HepG2 (cell line): ENCODE measurements around the gene VSIG2. TPM values are rescaled to one million over a fixed set of nuclear protein-coding genes. Genes with fewer than 3 reads are reported as not detected.

ENCODE experiments used
- ATAC-seq: fragments of 200-7000 bp; cut with Tn5 transposase; 3 replicates; pipeline ENCODE4 v1.9.1; 2020; ENCODE audit warnings: mild to moderate bottlenecking, moderate library complexity
- BruUV-seq: library from RNA; stranded (reverse); fragments of 400-500 nt; replicated peaks from 2 replicates; lab custom pipeline; 2021; lab: Mats Ljungman, UMichigan
- CTCF ChIA-PET: fragments of 300-600 bp; formaldehyde crosslinking; extraction: SDS; loops from one replicate; lab custom pipeline; 2021; ENCODE audit warnings: low total read pairs, inconsistent platforms, low intra/inter-chr PET ratio; lab: Yijun Ruan, JAX
- POLR2A ChIA-PET: fragments of 350-600 bp; sonication (Branson Sonifier 250); formaldehyde crosslinking; loops from one replicate; lab custom pipeline; 2020; ENCODE audit warnings: antibody characterized with exemption, inconsistent platforms; lab: Yijun Ruan, JAX
- DNase-seq: peaks from one replicate; pipeline ENCODE4 v3.0.0-alpha.2; 2015; ENCODE audit warnings: low spot score
- FAIRE-seq: peaks from 3 replicates; lab custom pipeline; 2011; peaks lifted over from hg19 to GRCh38; lab: Jason Lieb, UNC
- H2AFZ ChIP-seq: one replicate; pipeline ENCODE4 v1.6.1; 2011; ENCODE audit warnings: low read length, inconsistent platforms
- H3K27ac ChIP-seq: fragments of 300-600 bp; 3 replicates; pipeline ENCODE4 v1.8.0; 2011; ENCODE audit warnings: mixed run types, mild to moderate bottlenecking, mixed read lengths, low read length, inconsistent platforms; ENCODE audit not compliant: insufficient read depth; ENCODE audit errors: extremely low read length
- H3K27me3 ChIP-seq, 2 experiments: fragments of 200-600 bp in 1 of 2; 2 replicates in 1 of 2; 3 replicates in 1 of 2; pipeline versions ENCODE4 v1.6.0 to v1.8.0; 2011; ENCODE audit warnings: low read length in 2 of 2, mild to moderate bottlenecking in 2 of 2, moderate library complexity in 2 of 2, inconsistent platforms in 1 of 2; ENCODE audit not compliant: insufficient read depth in 2 of 2, control insufficient read depth in 1 of 2
- H3K36me3 ChIP-seq, 2 experiments: fragments of 200-600 bp in 1 of 2; replicated peaks in 1 of 2; 2 replicates in 1 of 2; 3 replicates in 1 of 2; pipeline versions ENCODE4 v1.5.1 to v1.8.0; 2011; ENCODE audit warnings: low read length in 2 of 2, inconsistent platforms in 1 of 2; ENCODE audit not compliant: insufficient read depth in 2 of 2, control insufficient read depth in 1 of 2
- H3K4me1 ChIP-seq: 2 replicates; pipeline ENCODE4 v1.5.1; 2012; ENCODE audit warnings: low read length, inconsistent platforms; ENCODE audit not compliant: insufficient read depth
- H3K4me2 ChIP-seq: 2 replicates; pipeline ENCODE4 v1.6.0; 2011; ENCODE audit warnings: low read depth, low read length, inconsistent platforms
- H3K4me3 ChIP-seq, 3 experiments: fragments of 200-600 bp in 1 of 3; sonication (generic), shearing (Covaris generic) in 1 of 3; replicated peaks in 1 of 3; 2 replicates each; pipeline ENCODE4 v1.5.1; 2011 to 2016; ENCODE audit warnings: low read length in 3 of 3, inconsistent platforms in 2 of 3, low read depth in 2 of 3, mild to moderate bottlenecking in 2 of 3, control low read depth in 1 of 3, mixed read lengths in 1 of 3; ENCODE audit not compliant: insufficient read depth in 1 of 3
- H3K79me2 ChIP-seq: one replicate; pipeline ENCODE4 v1.6.1; 2011; ENCODE audit warnings: low read length, inconsistent platforms; ENCODE audit not compliant: insufficient read depth
- H3K9ac ChIP-seq: 2 replicates; pipeline ENCODE4 v1.6.0; 2011; ENCODE audit warnings: mild to moderate bottlenecking, low read depth, low read length, inconsistent platforms; ENCODE audit not compliant: insufficient read depth
- H3K9me3 ChIP-seq: 2 replicates; pipeline ENCODE4 v1.5.1; 2012; ENCODE audit warnings: mild to moderate bottlenecking, low read length
- H4K20me1 ChIP-seq: 2 replicates; pipeline ENCODE4 v1.6.0; 2011; ENCODE audit warnings: inconsistent platforms, mild to moderate bottlenecking, low read length, moderate library complexity; ENCODE audit not compliant: insufficient read depth
- ATF7 ChIP-seq, 2 experiments: fragments of 450-650 bp in 1 of 2; sonication (generic) in 1 of 2; formaldehyde crosslinking in 1 of 2; IDR thresholded peaks; 2 replicates each; pipeline versions ENCODE4 v1.4.0 to v1.6.1; 2016 to 2020; ENCODE audit warnings: antibody characterized with exemption in 1 of 2, mild to moderate bottlenecking in 1 of 2, missing genetic modification reagents in 1 of 2
- ATF7-NPFF ChIP-seq: sonication (generic); formaldehyde crosslinking; IDR thresholded peaks from 2 replicates; pipeline ENCODE4 v1.8.1; 2023; ENCODE audit warnings: mild to moderate bottlenecking, low read depth, missing genetic modification reagents, moderate library complexity
- SALL2 ChIP-seq: sonication (generic); formaldehyde crosslinking; IDR thresholded peaks from 2 replicates; pipeline ENCODE4 v1.8.1; 2023; ENCODE audit warnings: mild to moderate bottlenecking, missing genetic modification reagents, inconsistent platforms
- ZNF644 ChIP-seq: IDR thresholded peaks from 2 replicates; pipeline ENCODE4 v1.6.1; 2016; ENCODE audit warnings: low read depth
- WGBS: methylation state at CpG from one replicate; pipeline ENCODE4 v1.1.6; 2017; ENCODE audit warnings: low lambda C conversion rate; 5-methylcytosine and 5-hydroxymethylcytosine counted together
- in situ Hi-C: cut with HindIII; loops from 2 replicates; pipeline ENCODE4 v1.10.0; 2017; ENCODE audit warnings: low pct_unique_long_range_greater_than_20kb; ENCODE audit not compliant: extremely low pct_ligation_motif_present
- intact Hi-C: fragments of 100-400 bp; cut with micrococcal nuclease; formaldehyde crosslinking; loops from one replicate; pipeline ENCODE4 v1.10.0; 2022; ENCODE audit not compliant: unreplicated experiment
- polyA plus RNA-seq, 8 experiments: library from polyadenylated mRNA; depleted of rRNA in 3 of 8; stranded (reverse) in 7 of 8; unstranded in 1 of 8; fragments of >200 nt; fragmentation: Illumina TruSeq in 4 of 8; extraction: Trizol in 4 of 8; gene quantifications; 2 replicates each; pipeline versions ENCODE4 v1.2.1 to v1.2.3, GENCODE V29; 2011 to 2016; ENCODE audit warnings: low read depth in 4 of 8, missing spikeins in 1 of 8, mixed read lengths in 1 of 8; ENCODE audit not compliant: insufficient read depth in 1 of 8
- total RNA-seq, 5 experiments: library from RNA; depleted of rRNA; stranded (reverse); fragments of >200 nt; fragmentation: Illumina TruSeq; extraction: Trizol; gene quantifications; 2 replicates each; pipeline ENCODE4 v1.2.3, GENCODE V29; 2016; ENCODE audit warnings: low read depth in 1 of 5
- TF ChIP-seq, protein P1 (sequence below): sonication (generic); formaldehyde crosslinking; IDR thresholded peaks from 2 replicates; pipeline ENCODE4; 2020; ENCODE audit warnings: missing genetic modification reagents, mild to moderate bottlenecking, borderline replicate concordance
- TF ChIP-seq, protein P2 (sequence below): sonication (generic); formaldehyde crosslinking; IDR thresholded peaks from 2 replicates; pipeline ENCODE4 v1.4.0; 2020; ENCODE audit warnings: missing genetic modification reagents, borderline replicate concordance
- TF ChIP-seq, protein P3 (sequence below): sonication (generic); formaldehyde crosslinking; IDR thresholded peaks from 2 replicates; pipeline ENCODE4 v1.4.0; 2020; ENCODE audit warnings: missing genetic modification reagents, borderline replicate concordance
- TF ChIP-seq, protein P4 (sequence below): sonication (generic); formaldehyde crosslinking; IDR thresholded peaks from 2 replicates; pipeline ENCODE4 v1.4.0; 2020; ENCODE audit warnings: missing genetic modification reagents
- TF ChIP-seq, protein P5 (sequence below): sonication (generic); formaldehyde crosslinking; IDR thresholded peaks from 2 replicates; pipeline ENCODE4 v1.8.0; 2022; ENCODE audit warnings: mild to moderate bottlenecking, missing genetic modification reagents

VSIG2 gene
- total and polyA plus RNA-seq, 2 of the 13 experiments (the other 11 are each of a cell fraction or from before 2014, with no cell fraction given) = 0.80 to 2.7 TPM

DNA sequence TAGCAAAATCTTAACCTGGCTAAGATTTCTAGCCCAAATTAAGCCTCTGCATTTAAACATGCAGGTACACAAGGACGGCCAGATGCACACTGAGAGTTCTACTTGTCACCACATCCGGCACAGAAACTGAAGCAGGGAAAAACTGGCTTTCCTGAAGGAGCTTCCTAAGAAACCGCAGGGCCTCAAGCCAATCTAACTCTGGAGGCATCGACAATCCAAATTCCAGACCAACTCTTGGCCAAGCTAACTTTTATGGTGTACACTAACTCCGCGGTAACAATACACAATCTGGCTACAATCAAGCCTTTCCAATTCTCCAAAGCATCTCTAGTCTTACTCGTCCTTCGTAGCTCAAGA is 46.9 kb upstream of the VSIG2 start:
- Histone ChIP-seq H3K4me1 (peaks cover 46% of the 10 kb centered on the region), H3K79me2 (peaks cover 60% of the 10 kb centered on the region), H3K27ac (peak overlapping the region; percentile 88), H3K27me3 (no peaks in the 10 kb centered on the region; a peak in 1 of 5 replicates), H4K20me1 (peaks cover 25% of the 10 kb centered on the region), H3K9ac (peak overlapping the region; percentile 88), H3K4me2 (peak overlapping the region; percentile 97), H3K9me3 (no peaks in the 10 kb centered on the region), H3K4me3 (peak overlapping the region; percentile 94 to 96 (median 96)), H3K36me3 (no peaks in the 10 kb centered on the region), H2AFZ (no peak overlapping the region)
- ATAC-seq = no peak; the same call in 2 of the 3 replicates
- in situ Hi-C loops (no loop called here), intact Hi-C loops (loop anchor here (10.0 kb wide), 1 partner anchor 54 kb away; no protein-coding TSS in a partner anchor)
- CTCF ChIA-PET = no interaction called here
- POLR2A ChIA-PET = interaction anchor here (0.8 to 2.0 kb wide), 6 partner anchors 14 to 177 kb away, joined by 3 to 7 read pairs (median 4); partner anchors contain the start of gene TBRG1
- 1% methylated on average over 8 of the region's 8 CpGs for WGBS
- no peak for FAIRE-seq
- no peak for DNase-seq
- BruUV-seq = no TSS peak
- TF ChIP-seq, protein P1, sequence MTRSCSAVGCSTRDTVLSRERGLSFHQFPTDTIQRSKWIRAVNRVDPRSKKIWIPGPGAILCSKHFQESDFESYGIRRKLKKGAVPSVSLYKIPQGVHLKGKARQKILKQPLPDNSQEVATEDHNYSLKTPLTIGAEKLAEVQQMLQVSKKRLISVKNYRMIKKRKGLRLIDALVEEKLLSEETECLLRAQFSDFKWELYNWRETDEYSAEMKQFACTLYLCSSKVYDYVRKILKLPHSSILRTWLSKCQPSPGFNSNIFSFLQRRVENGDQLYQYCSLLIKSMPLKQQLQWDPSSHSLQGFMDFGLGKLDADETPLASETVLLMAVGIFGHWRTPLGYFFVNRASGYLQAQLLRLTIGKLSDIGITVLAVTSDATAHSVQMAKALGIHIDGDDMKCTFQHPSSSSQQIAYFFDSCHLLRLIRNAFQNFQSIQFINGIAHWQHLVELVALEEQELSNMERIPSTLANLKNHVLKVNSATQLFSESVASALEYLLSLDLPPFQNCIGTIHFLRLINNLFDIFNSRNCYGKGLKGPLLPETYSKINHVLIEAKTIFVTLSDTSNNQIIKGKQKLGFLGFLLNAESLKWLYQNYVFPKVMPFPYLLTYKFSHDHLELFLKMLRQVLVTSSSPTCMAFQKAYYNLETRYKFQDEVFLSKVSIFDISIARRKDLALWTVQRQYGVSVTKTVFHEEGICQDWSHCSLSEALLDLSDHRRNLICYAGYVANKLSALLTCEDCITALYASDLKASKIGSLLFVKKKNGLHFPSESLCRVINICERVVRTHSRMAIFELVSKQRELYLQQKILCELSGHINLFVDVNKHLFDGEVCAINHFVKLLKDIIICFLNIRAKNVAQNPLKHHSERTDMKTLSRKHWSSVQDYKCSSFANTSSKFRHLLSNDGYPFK = no peak
- no peak for TF ChIP-seq ATF7 (IDR thresholded peaks at IDR 0.05)
- TF ChIP-seq ATF7 (CRISPR knock-in tag; IDR thresholded peaks at IDR 0.05) = no peak
- no peak for TF ChIP-seq ZNF644 (CRISPR knock-in tag)
- no peak for TF ChIP-seq ATF7-NPFF
- TF ChIP-seq, protein P2, sequence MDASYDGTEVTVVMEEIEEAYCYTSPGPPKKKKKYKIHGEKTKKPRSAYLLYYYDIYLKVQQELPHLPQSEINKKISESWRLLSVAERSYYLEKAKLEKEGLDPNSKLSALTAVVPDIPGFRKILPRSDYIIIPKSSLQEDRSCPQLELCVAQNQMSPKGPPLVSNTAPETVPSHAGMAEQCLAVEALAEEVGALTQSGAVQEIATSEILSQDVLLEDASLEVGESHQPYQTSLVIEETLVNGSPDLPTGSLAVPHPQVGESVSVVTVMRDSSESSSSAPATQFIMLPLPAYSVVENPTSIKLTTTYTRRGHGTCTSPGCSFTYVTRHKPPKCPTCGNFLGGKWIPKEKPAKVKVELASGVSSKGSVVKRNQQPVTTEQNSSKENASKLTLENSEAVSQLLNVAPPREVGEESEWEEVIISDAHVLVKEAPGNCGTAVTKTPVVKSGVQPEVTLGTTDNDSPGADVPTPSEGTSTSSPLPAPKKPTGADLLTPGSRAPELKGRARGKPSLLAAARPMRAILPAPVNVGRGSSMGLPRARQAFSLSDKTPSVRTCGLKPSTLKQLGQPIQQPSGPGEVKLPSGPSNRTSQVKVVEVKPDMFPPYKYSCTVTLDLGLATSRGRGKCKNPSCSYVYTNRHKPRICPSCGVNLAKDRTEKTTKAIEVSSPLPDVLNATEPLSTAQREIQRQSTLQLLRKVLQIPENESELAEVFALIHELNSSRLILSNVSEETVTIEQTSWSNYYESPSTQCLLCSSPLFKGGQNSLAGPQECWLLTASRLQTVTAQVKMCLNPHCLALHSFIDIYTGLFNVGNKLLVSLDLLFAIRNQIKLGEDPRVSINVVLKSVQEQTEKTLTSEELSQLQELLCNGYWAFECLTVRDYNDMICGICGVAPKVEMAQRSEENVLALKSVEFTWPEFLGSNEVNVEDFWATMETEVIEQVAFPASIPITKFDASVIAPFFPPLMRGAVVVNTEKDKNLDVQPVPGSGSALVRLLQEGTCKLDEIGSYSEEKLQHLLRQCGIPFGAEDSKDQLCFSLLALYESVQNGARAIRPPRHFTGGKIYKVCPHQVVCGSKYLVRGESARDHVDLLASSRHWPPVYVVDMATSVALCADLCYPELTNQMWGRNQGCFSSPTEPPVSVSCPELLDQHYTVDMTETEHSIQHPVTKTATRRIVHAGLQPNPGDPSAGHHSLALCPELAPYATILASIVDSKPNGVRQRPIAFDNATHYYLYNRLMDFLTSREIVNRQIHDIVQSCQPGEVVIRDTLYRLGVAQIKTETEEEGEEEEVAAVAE (CRISPR knock-in tag) = no peak
- TF ChIP-seq, protein P3, sequence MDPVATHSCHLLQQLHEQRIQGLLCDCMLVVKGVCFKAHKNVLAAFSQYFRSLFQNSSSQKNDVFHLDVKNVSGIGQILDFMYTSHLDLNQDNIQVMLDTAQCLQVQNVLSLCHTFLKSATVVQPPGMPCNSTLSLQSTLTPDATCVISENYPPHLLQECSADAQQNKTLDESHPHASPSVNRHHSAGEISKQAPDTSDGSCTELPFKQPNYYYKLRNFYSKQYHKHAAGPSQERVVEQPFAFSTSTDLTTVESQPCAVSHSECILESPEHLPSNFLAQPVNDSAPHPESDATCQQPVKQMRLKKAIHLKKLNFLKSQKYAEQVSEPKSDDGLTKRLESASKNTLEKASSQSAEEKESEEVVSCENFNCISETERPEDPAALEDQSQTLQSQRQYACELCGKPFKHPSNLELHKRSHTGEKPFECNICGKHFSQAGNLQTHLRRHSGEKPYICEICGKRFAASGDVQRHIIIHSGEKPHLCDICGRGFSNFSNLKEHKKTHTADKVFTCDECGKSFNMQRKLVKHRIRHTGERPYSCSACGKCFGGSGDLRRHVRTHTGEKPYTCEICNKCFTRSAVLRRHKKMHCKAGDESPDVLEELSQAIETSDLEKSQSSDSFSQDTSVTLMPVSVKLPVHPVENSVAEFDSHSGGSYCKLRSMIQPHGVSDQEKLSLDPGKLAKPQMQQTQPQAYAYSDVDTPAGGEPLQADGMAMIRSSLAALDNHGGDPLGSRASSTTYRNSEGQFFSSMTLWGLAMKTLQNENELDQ (CRISPR knock-in tag) = no peak
- no peak for TF ChIP-seq SALL2
- TF ChIP-seq, protein P4, sequence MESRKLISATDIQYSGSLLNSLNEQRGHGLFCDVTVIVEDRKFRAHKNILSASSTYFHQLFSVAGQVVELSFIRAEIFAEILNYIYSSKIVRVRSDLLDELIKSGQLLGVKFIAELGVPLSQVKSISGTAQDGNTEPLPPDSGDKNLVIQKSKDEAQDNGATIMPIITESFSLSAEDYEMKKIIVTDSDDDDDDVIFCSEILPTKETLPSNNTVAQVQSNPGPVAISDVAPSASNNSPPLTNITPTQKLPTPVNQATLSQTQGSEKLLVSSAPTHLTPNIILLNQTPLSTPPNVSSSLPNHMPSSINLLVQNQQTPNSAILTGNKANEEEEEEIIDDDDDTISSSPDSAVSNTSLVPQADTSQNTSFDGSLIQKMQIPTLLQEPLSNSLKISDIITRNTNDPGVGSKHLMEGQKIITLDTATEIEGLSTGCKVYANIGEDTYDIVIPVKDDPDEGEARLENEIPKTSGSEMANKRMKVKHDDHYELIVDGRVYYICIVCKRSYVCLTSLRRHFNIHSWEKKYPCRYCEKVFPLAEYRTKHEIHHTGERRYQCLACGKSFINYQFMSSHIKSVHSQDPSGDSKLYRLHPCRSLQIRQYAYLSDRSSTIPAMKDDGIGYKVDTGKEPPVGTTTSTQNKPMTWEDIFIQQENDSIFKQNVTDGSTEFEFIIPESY (CRISPR knock-in tag) = no peak
- TF ChIP-seq, protein P5, sequence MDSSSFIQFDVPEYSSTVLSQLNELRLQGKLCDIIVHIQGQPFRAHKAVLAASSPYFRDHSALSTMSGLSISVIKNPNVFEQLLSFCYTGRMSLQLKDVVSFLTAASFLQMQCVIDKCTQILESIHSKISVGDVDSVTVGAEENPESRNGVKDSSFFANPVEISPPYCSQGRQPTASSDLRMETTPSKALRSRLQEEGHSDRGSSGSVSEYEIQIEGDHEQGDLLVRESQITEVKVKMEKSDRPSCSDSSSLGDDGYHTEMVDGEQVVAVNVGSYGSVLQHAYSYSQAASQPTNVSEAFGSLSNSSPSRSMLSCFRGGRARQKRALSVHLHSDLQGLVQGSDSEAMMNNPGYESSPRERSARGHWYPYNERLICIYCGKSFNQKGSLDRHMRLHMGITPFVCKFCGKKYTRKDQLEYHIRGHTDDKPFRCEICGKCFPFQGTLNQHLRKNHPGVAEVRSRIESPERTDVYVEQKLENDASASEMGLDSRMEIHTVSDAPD (CRISPR knock-in tag) = no peak
